ENCODE data around the gene CDKAL1. TPM values are rescaled to one million over a fixed set of nuclear protein-coding genes. Genes with fewer than 3 reads are reported as not detected.
A peak's percentile ranks its signal among the peaks of the same experiment; 100 is the strongest.

The CDKAL1 gene
- total and polyA plus RNA-seq, 2 of the 13 experiments (the other 11 are each of a cell fraction or from before 2014, with no cell fraction given): 9.5 to 27.7 TPM

DNA sequence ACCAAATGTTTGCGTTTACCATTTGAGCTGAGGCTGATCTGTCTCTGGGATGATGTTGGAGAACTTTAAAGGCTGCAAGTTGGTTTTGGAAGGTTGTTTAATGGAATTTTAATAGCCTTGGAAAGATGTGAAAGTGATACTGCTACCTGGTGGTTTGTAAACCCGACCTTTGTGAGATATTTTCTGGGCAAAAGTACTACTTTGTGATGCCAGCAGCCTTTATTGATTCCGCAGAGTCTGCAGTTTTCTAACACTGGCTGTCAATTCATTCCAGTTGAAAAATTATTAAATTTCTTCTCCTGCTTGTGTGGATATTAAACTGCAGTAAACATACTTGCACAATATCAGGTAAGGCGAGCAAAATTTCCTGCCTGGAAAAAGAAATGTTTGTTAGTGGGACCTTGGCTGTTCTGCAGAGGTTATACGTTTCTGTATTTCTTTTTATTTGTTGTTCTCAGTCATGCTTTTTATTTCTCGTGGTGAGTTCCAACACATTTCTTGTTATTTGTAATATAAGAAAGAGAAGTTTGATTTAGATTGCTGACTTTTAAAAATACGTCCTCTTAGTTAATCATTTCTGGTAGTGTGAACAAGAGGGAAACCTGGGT is 322.5 kb downstream of the CDKAL1 start:
- intact Hi-C loops (cut with micrococcal nuclease; ENCODE audit: unreplicated experiment) (no loop called here), in situ Hi-C loops (cut with HindIII; ENCODE audit: extremely low pct_ligation_motif_present, low pct_unique_long_range_greater_than_20kb) (no loop called here)
- TF ChIP-seq MAFK (conservative IDR thresholded peaks at IDR 0.05 in 1 of 2, IDR thresholded peaks at IDR 0.05 in 1 of 2; ENCODE audit: low read length in 2 of 2) (peak; percentile 52 to 76), CSRNP1 (CRISPR knock-in tag; IDR thresholded peaks at IDR 0.05) (no peak), TBX3 (IDR thresholded peaks at IDR 0.05; ENCODE audit: borderline replicate concordance) (no peak), HDAC6 (IDR thresholded peaks at IDR 0.05; ENCODE audit: low read depth, low read length) (no peak), MAFF (IDR thresholded peaks at IDR 0.05; ENCODE audit: low read depth, low read length) (peak; percentile 59)
- Histone ChIP-seq H4K20me1 (ENCODE audit: insufficient read depth, low read length) (no peaks in the 10 kb centered on the region), H3K4me3 (replicated peaks in 1 of 3; ENCODE audit: insufficient read depth in 1 of 3, low read depth in 2 of 3, low read length in 3 of 3) (no peak overlapping the region), H3K4me2 (ENCODE audit: low read depth, low read length) (no peak overlapping the region), H3K27me3 (ENCODE audit: control insufficient read depth in 1 of 2, insufficient read depth in 2 of 2, low read length in 2 of 2) (no peaks in the 10 kb centered on the region), H3K36me3 (replicated peaks in 1 of 2; ENCODE audit: control insufficient read depth in 1 of 2, insufficient read depth in 2 of 2, low read length in 2 of 2) (peaks cover 0 to 2% of the 10 kb centered on the region in 2 experiments; a peak in 1 of 5 replicates), H3K27ac (ENCODE audit: extremely low read length, insufficient read depth, low read length) (no peak overlapping the region), H3K9me3 (ENCODE audit: low read length) (no peaks in the 10 kb centered on the region), H3K9ac (ENCODE audit: insufficient read depth, low read depth, low read length) (no peak overlapping the region), H2AFZ (ENCODE audit: low read length) (no peak overlapping the region), H3K4me1 (ENCODE audit: insufficient read depth, low read length) (no peaks in the 10 kb centered on the region), H3K79me2 (ENCODE audit: insufficient read depth, low read length) (no peaks in the 10 kb centered on the region)
- BruUV-seq (replicated peaks): no TSS peak
- FAIRE-seq (no peak), ATAC-seq (no peak), DNase-seq (ENCODE audit: low spot score) (no peak)
- POLR2A ChIA-PET: no interaction called here
- 93% methylated on average over 7 of the region's 7 CpGs for WGBS (ENCODE audit: low lambda C conversion rate)
- CTCF ChIA-PET (ENCODE audit: low intra/inter-chr PET ratio, low total read pairs): no interaction called here

- no peak overlapping the region for H3K9ac ChIP-seq (ENCODE audit: insufficient read depth, low read depth, low read length)
- POLR2A ChIA-PET: no interaction called here
- FAIRE-seq (no peak), DNase-seq (ENCODE audit: low spot score) (no peak), ATAC-seq (no peak)
- H3K27ac ChIP-seq (ENCODE audit: extremely low read length, insufficient read depth, low read length): no peak overlapping the region
- in situ Hi-C loops (cut with HindIII; ENCODE audit: extremely low pct_ligation_motif_present, low pct_unique_long_range_greater_than_20kb): no loop called here
- H3K36me3 ChIP-seq (replicated peaks in 1 of 2; ENCODE audit: control insufficient read depth in 1 of 2, insufficient read depth in 2 of 2, low read length in 2 of 2): peaks cover 0 to 2% of the 10 kb centered on the region in 2 experiments; a peak in 1 of 5 replicates
- no peaks in the 10 kb centered on the region for H3K79me2 ChIP-seq (ENCODE audit: insufficient read depth, low read length)
- H3K4me3 ChIP-seq (replicated peaks in 1 of 3; ENCODE audit: insufficient read depth in 1 of 3, low read depth in 2 of 3, low read length in 3 of 3): no peak overlapping the region
- no peaks in the 10 kb centered on the region for H4K20me1 ChIP-seq (ENCODE audit: insufficient read depth, low read length)
- H3K4me1 ChIP-seq (ENCODE audit: insufficient read depth, low read length): peaks cover 17% of the 10 kb centered on the region
- CTCF ChIA-PET (ENCODE audit: low intra/inter-chr PET ratio, low total read pairs): no interaction called here
- 100% methylated on average over 1 of the region's 1 CpG for WGBS (ENCODE audit: low lambda C conversion rate)
- H3K9me3 ChIP-seq (ENCODE audit: low read length): no peaks in the 10 kb centered on the region
- H3K27me3 ChIP-seq (ENCODE audit: control insufficient read depth in 1 of 2, insufficient read depth in 2 of 2, low read length in 2 of 2): no peaks in the 10 kb centered on the region
- BruUV-seq (replicated peaks): no TSS peak
- intact Hi-C loops (cut with micrococcal nuclease; ENCODE audit: unreplicated experiment): no loop called here
- TF ChIP-seq SMARCE1 (IDR thresholded peaks at IDR 0.05; ENCODE audit: borderline replicate concordance) (no peak), ATF7 (IDR thresholded peaks at IDR 0.05) (no peak), ATF7 (CRISPR knock-in tag; IDR thresholded peaks at IDR 0.05) (no peak), NR3C1 (CRISPR knock-in tag; IDR thresholded peaks at IDR 0.05) (no peak), BHLHE40 (IDR thresholded peaks at IDR 0.05; ENCODE audit: low read length) (no peak)
- no peak overlapping the region for H3K4me2 ChIP-seq (ENCODE audit: low read depth, low read length)
- H2AFZ ChIP-seq (ENCODE audit: low read length): no peak overlapping the region
Observed at GRCh38 chr6:20861481-20861880, 327.2 kb downstream of the CDKAL1 start.
